ENCODE results near the gene MAGI2.

Gene MAGI2

GRCh38 chr7:78017591-78018100 lies 1435.8 kb downstream of the MAGI2 start:
- Histone ChIP-seq H3K27me3 (ENCODE audit: insufficient read depth, low read length, poor library complexity) (peaks cover 10% of the 10 kb centered on the region), H3K79me2 (ENCODE audit: insufficient read depth, low read length) (no peaks in the 10 kb centered on the region), H2AFZ (ENCODE audit: low read depth, low read length) (no peak overlapping the region), H4K20me1 (ENCODE audit: insufficient read depth, low read length) (no peaks in the 10 kb centered on the region), H3K4me2 (ENCODE audit: insufficient read depth, low read length) (no peak overlapping the region), H3K4me1 (ENCODE audit: insufficient read depth, low read length) (peaks cover 2% of the 10 kb centered on the region; the same call in 1 of the 2 replicates), H3K27ac (ENCODE audit: low read length) (no peak overlapping the region), H3K36me3 (ENCODE audit: insufficient read depth, low read length) (no peaks in the 10 kb centered on the region), H3K9ac (ENCODE audit: low read depth, low read length) (no peak overlapping the region), H3K4me3 (ENCODE audit: low read depth in 1 of 2, low read length in 2 of 2) (no peak overlapping the region), H3K9me3 (ENCODE audit: insufficient read depth, low read length, severe bottlenecking) (no peaks in the 10 kb centered on the region)
- DNase-seq (no peak), ATAC-seq (ENCODE audit: insufficient read depth, low read depth) (no peak)
- no peak for TF ChIP-seq EZH2 (IDR thresholded peaks at IDR 0.05; ENCODE audit: borderline replicate concordance, low read depth, low read length, severe bottlenecking)
- TF ChIP-seq CTCF (IDR thresholded peaks at IDR 0.05; ENCODE audit: borderline replicate concordance, extremely low read depth, low read length, poor library complexity, severe bottlenecking): no peak

GRCh38 chr7:78015574-78016260 lies 1437.8 kb downstream of the MAGI2 start:
- no peak overlapping the region for H3K4me2 ChIP-seq (ENCODE audit: insufficient read depth, low read length)
- DNase-seq (no peak), ATAC-seq (ENCODE audit: insufficient read depth, low read depth) (no peak)
- H2AFZ ChIP-seq (ENCODE audit: low read depth, low read length): no peak overlapping the region
- no peak overlapping the region for H3K9ac ChIP-seq (ENCODE audit: low read depth, low read length)
- H3K36me3 ChIP-seq (ENCODE audit: insufficient read depth, low read length): no peaks in the 10 kb centered on the region
- no peak for TF ChIP-seq CTCF (IDR thresholded peaks at IDR 0.05; ENCODE audit: borderline replicate concordance, extremely low read depth, low read length, poor library complexity, severe bottlenecking)
- TF ChIP-seq EZH2 (IDR thresholded peaks at IDR 0.05; ENCODE audit: borderline replicate concordance, low read depth, low read length, severe bottlenecking): no peak
- peaks cover 2% of the 10 kb centered on the region; the same call in 1 of the 2 replicates for H3K4me1 ChIP-seq (ENCODE audit: insufficient read depth, low read length)
- no peak overlapping the region for H3K4me3 ChIP-seq (ENCODE audit: low read depth in 1 of 2, low read length in 2 of 2)
- H3K27me3 ChIP-seq (ENCODE audit: insufficient read depth, low read length, poor library complexity): peaks cover 2% of the 10 kb centered on the region
- H3K9me3 ChIP-seq (ENCODE audit: insufficient read depth, low read length, severe bottlenecking): no peaks in the 10 kb centered on the region
- no peak overlapping the region for H3K27ac ChIP-seq (ENCODE audit: low read length)
- H4K20me1 ChIP-seq (ENCODE audit: insufficient read depth, low read length): no peaks in the 10 kb centered on the region
- no peaks in the 10 kb centered on the region for H3K79me2 ChIP-seq (ENCODE audit: insufficient read depth, low read length)

GRCh38 chr7:78014401-78014800 lies 1439.1 kb downstream of the MAGI2 start:
- H3K4me3 ChIP-seq (ENCODE audit: low read depth in 1 of 2, low read length in 2 of 2): no peak overlapping the region
- H3K79me2 ChIP-seq (ENCODE audit: insufficient read depth, low read length): no peaks in the 10 kb centered on the region
- ATAC-seq (ENCODE audit: insufficient read depth, low read depth) (no peak), DNase-seq (no peak)
- H2AFZ ChIP-seq (ENCODE audit: low read depth, low read length): no peak overlapping the region
- H3K9me3 ChIP-seq (ENCODE audit: insufficient read depth, low read length, severe bottlenecking): no peaks in the 10 kb centered on the region
- no peaks in the 10 kb centered on the region for H3K36me3 ChIP-seq (ENCODE audit: insufficient read depth, low read length)
- H3K9ac ChIP-seq (ENCODE audit: low read depth, low read length): no peak overlapping the region
- TF ChIP-seq EZH2 (IDR thresholded peaks at IDR 0.05; ENCODE audit: borderline replicate concordance, low read depth, low read length, severe bottlenecking): no peak
- no peak for TF ChIP-seq CTCF (IDR thresholded peaks at IDR 0.05; ENCODE audit: borderline replicate concordance, extremely low read depth, low read length, poor library complexity, severe bottlenecking)
- no peak overlapping the region for H3K4me2 ChIP-seq (ENCODE audit: insufficient read depth, low read length)
- H3K27me3 ChIP-seq (ENCODE audit: insufficient read depth, low read length, poor library complexity): peaks cover 2% of the 10 kb centered on the region
- no peaks in the 10 kb centered on the region for H3K4me1 ChIP-seq (ENCODE audit: insufficient read depth, low read length)
- no peaks in the 10 kb centered on the region for H4K20me1 ChIP-seq (ENCODE audit: insufficient read depth, low read length)
- no peak overlapping the region for H3K27ac ChIP-seq (ENCODE audit: low read length)

Data from DND-41 (cell line).